ENCODE results near the gene DNAJC28. TPM values are rescaled to one million over a fixed set of nuclear protein-coding genes. Genes with fewer than 3 reads are reported as not detected.

The DNAJC28 gene
- total and polyA plus RNA-seq, 9 of the 15 experiments (the other 6 are each of a cell fraction or from before 2014, with no cell fraction given) = 0.68 to 2.5 (median 1.1) TPM

GRCh38 chr21:33478935-33479678 lies 12.4 kb downstream of the DNAJC28 start (continued):
- no peak for TF ChIP-seq IRF9 (tag; IDR thresholded peaks at IDR 0.05)
- TF ChIP-seq RNF2 (IDR thresholded peaks at IDR 0.05) = 0 out of 2 replicates have a peak, but pooled peaks have one; percentile 44
- no peak for TF ChIP-seq RBM34 (IDR thresholded peaks at IDR 0.05; ENCODE audit: borderline replicate concordance, insufficient read depth, low read length)
- TF ChIP-seq SAP30 (IDR thresholded peaks at IDR 0.05; ENCODE audit: borderline replicate concordance, insufficient read depth, low read depth, low read length, poor library complexity, severe bottlenecking) = peak; percentile 71
- peak; percentile 89 for TF ChIP-seq PCBP1 (IDR thresholded peaks at IDR 0.05; ENCODE audit: low read depth, low read length, poor library complexity, severe bottlenecking)
- no peak for TF ChIP-seq SMARCE1 (IDR thresholded peaks at IDR 0.05)
- no peak for TF ChIP-seq NR2F6 (CRISPR knock-in tag; IDR thresholded peaks at IDR 0.05)
- TF ChIP-seq RFX1 (IDR thresholded peaks at IDR 0.05) = no peak
- no peak for TF ChIP-seq CREBBP (IDR thresholded peaks at IDR 0.05; ENCODE audit: low read depth, low read length)
- no peak for TF ChIP-seq ZNF354B (CRISPR knock-in tag; IDR thresholded peaks at IDR 0.05)
- no peak for TF ChIP-seq ZNF311 (CRISPR knock-in tag; IDR thresholded peaks at IDR 0.05)
- 0 out of 3 replicates have a peak, but pooled peaks of 1 of the 2 experiments have one; percentile 40 for TF ChIP-seq CBX3 (IDR thresholded peaks at IDR 0.05; ENCODE audit: borderline replicate concordance in 1 of 2, low read length in 2 of 2)
- no peak for TF ChIP-seq MED1 (CRISPR knock-in tag; IDR thresholded peaks at IDR 0.05; ENCODE audit: borderline replicate concordance)
- no peak for TF ChIP-seq HINFP (tag; conservative IDR thresholded peaks at IDR 0.05; ENCODE audit: low read depth)
- TF ChIP-seq HDAC8 (tag; IDR thresholded peaks at IDR 0.05) = peak; percentile 76; the same call in 1 of the 2 replicates
- 0 out of 4 replicates have a peak, but pooled peaks of 1 of the 2 experiments have one; percentile 64 for TF ChIP-seq FOXA3 (CRISPR knock-in tag; conservative IDR thresholded peaks at IDR 0.05 in 1 of 2, IDR thresholded peaks at IDR 0.05 in 1 of 2)
- no peak for TF ChIP-seq PRDM10 (IDR thresholded peaks at IDR 0.05; ENCODE audit: partially characterized antibody)
- TF ChIP-seq RAD21 (CRISPR knock-in tag; conservative IDR thresholded peaks at IDR 0.05 in 1 of 2, IDR thresholded peaks at IDR 0.05 in 1 of 2) = no peak; a peak in 1 of 4 replicates
- TF ChIP-seq RHOXF2B (CRISPR knock-in tag; conservative IDR thresholded peaks at IDR 0.05) = no peak
- no peak for TF ChIP-seq ZNF239 (CRISPR knock-in tag; IDR thresholded peaks at IDR 0.05)
- no peak for TF ChIP-seq ZNF507 (tag; conservative IDR thresholded peaks at IDR 0.05)
- TF ChIP-seq SETDB1 (IDR thresholded peaks at IDR 0.05; ENCODE audit: low read length) = no peak

All from K562 (cell line).